ENCODE results near the gene STXBP5. TPM values are rescaled to one million over a fixed set of nuclear protein-coding genes. Genes with fewer than 3 reads are reported as not detected.
A peak's percentile ranks its signal among the peaks of the same experiment; 100 is the strongest.

STXBP5 gene
- total RNA-seq, 3 donors from 2014 or later = 42.0 to 71.1 (median 47.8) TPM

GRCh38 chr6:147287869-147288271, 83.7 kb downstream of the STXBP5 start:
- TF ChIP-seq CTCF (IDR thresholded peaks at IDR 0.05) = no peak
- ATAC-seq (peak; percentile 62), DNase-seq (no peak)
- no peaks in the 10 kb centered on the region for H3K36me3 ChIP-seq (ENCODE audit: low read depth)
- intact Hi-C loops (cut with DNase I, micrococcal nuclease) = loop anchor here (10.0 kb wide), 1 partner anchor 433 kb away; no protein-coding TSS in a partner anchor
- H3K4me3 ChIP-seq = no peak overlapping the region
- H3K9me3 ChIP-seq = no peaks in the 10 kb centered on the region
- H3K4me1 ChIP-seq (ENCODE audit: low read depth) = peaks cover 7% of the 10 kb centered on the region

- no peak overlapping the region for H3K4me3 ChIP-seq
- DNase-seq (no peak), ATAC-seq (no peak)
- TF ChIP-seq CTCF (IDR thresholded peaks at IDR 0.05) = no peak
- H3K36me3 ChIP-seq (ENCODE audit: low read depth) = no peaks in the 10 kb centered on the region
- peaks cover 17% of the 10 kb centered on the region for H3K9me3 ChIP-seq
- intact Hi-C loops (cut with DNase I, micrococcal nuclease) = no loop called here
- H3K4me1 ChIP-seq (ENCODE audit: low read depth) = no peaks in the 10 kb centered on the region
Measured at GRCh38 chr6:147297124-147297523, 92.9 kb downstream of the STXBP5 start.

GRCh38 chr6:147297663-147298316, 93.6 kb downstream of the STXBP5 start:
- H3K4me3 ChIP-seq = no peak overlapping the region
- DNase-seq = no peak
- intact Hi-C loops (cut with DNase I, micrococcal nuclease) = no loop called here
- H3K9me3 ChIP-seq = peaks cover 17% of the 10 kb centered on the region
- no peaks in the 10 kb centered on the region for H3K36me3 ChIP-seq (ENCODE audit: low read depth)
- no peak for ATAC-seq
- no peak for TF ChIP-seq CTCF (IDR thresholded peaks at IDR 0.05)
- no peaks in the 10 kb centered on the region for H3K4me1 ChIP-seq (ENCODE audit: low read depth)

GRCh38 chr6:147298461-147298860, 94.2 kb downstream of the STXBP5 start:
- Histone ChIP-seq H3K9me3 (peaks cover 17% of the 10 kb centered on the region), H3K4me3 (no peak overlapping the region), H3K4me1 (ENCODE audit: low read depth) (no peaks in the 10 kb centered on the region), H3K36me3 (ENCODE audit: low read depth) (no peaks in the 10 kb centered on the region)
- TF ChIP-seq CTCF (IDR thresholded peaks at IDR 0.05) = no peak
- DNase-seq = no peak
- no peak for ATAC-seq
- intact Hi-C loops (cut with DNase I, micrococcal nuclease) = no loop called here

- no peak overlapping the region for H3K4me3 ChIP-seq
- peaks cover 17% of the 10 kb centered on the region for H3K9me3 ChIP-seq
- ATAC-seq (no peak), DNase-seq (no peak)
- H3K4me1 ChIP-seq (ENCODE audit: low read depth) = no peaks in the 10 kb centered on the region
- intact Hi-C loops (cut with DNase I, micrococcal nuclease) = no loop called here
- no peaks in the 10 kb centered on the region for H3K36me3 ChIP-seq (ENCODE audit: low read depth)
- no peak for TF ChIP-seq CTCF (IDR thresholded peaks at IDR 0.05)
Measured at GRCh38 chr6:147299035-147299434, 94.8 kb downstream of the STXBP5 start.

- intact Hi-C loops (cut with DNase I, micrococcal nuclease) = no loop called here
- no peak for ATAC-seq
- Histone ChIP-seq H3K4me1 (ENCODE audit: low read depth) (no peaks in the 10 kb centered on the region), H3K4me3 (no peak overlapping the region), H3K9me3 (peaks cover 12% of the 10 kb centered on the region), H3K36me3 (ENCODE audit: low read depth) (no peaks in the 10 kb centered on the region)
- no peak for TF ChIP-seq CTCF (IDR thresholded peaks at IDR 0.05)
- no peak for DNase-seq
Measured at GRCh38 chr6:147301070-147301469, 96.9 kb downstream of the STXBP5 start.

All from mucosa of descending colon (tissue), 3 donors.